Liver (tissue), 3 donors: ENCODE results near the gene PODN.

Experiments
- EGR1 ChIP-seq, 2 donors: IDR thresholded peaks; 2 replicates each; pipeline ENCODE4 v1.6.1; 2016 to 2018; ENCODE audit warnings: antibody characterized with exemption in 2 of 2, low read depth in 2 of 2
- FOXA1 ChIP-seq: IDR thresholded peaks from 2 replicates; pipeline ENCODE4 v1.6.1; 2016; ENCODE audit warnings: antibody characterized with exemption
- GABPA ChIP-seq, 2 donors: IDR thresholded peaks in 1 of 2; conservative IDR thresholded peaks in 1 of 2; 2 replicates each; pipeline ENCODE4 v1.6.1; 2016; ENCODE audit warnings: antibody characterized with exemption in 2 of 2, mild to moderate bottlenecking in 1 of 2, moderate library complexity in 1 of 2
- JUND ChIP-seq, 2 donors: IDR thresholded peaks; 2 replicates each; pipeline ENCODE4 v1.6.1; 2016; ENCODE audit warnings: antibody characterized with exemption in 2 of 2
- RAD21 ChIP-seq, 2 donors: IDR thresholded peaks; 2 replicates each; pipeline ENCODE4 v1.6.1; 2016; ENCODE audit warnings: antibody characterized with exemption in 2 of 2, mild to moderate bottlenecking in 2 of 2
- SP1 ChIP-seq: IDR thresholded peaks from 2 replicates; pipeline ENCODE4 v1.6.1; 2018; ENCODE audit warnings: antibody characterized with exemption, mild to moderate bottlenecking
- TAF1 ChIP-seq: conservative IDR thresholded peaks from 2 replicates; pipeline ENCODE4 v1.6.1; 2016; ENCODE audit warnings: antibody characterized with exemption, mild to moderate bottlenecking
- YY1 ChIP-seq: IDR thresholded peaks from 2 replicates; pipeline ENCODE4 v1.6.1; 2016; ENCODE audit warnings: antibody characterized with exemption, mild to moderate bottlenecking
- TF ChIP-seq, protein P1 (sequence below): fragments of 150-350 bp; IDR thresholded peaks from 2 replicates; pipeline ENCODE4 v1.5.1; 2017; ENCODE audit warnings: improper control_type of control experiment, low read depth, low read length; ENCODE audit not compliant: missing input control
- TF ChIP-seq, protein P2 (sequence below): IDR thresholded peaks from 2 replicates; pipeline ENCODE4 v1.6.1; 2016; ENCODE audit warnings: antibody characterized with exemption, mild to moderate bottlenecking
- TF ChIP-seq, protein P3 (sequence below): IDR thresholded peaks from 2 replicates; pipeline ENCODE4 v1.6.1; 2016; ENCODE audit warnings: antibody characterized with exemption
- donor health status: healthy.
- donor health status: healthy.

DNA sequence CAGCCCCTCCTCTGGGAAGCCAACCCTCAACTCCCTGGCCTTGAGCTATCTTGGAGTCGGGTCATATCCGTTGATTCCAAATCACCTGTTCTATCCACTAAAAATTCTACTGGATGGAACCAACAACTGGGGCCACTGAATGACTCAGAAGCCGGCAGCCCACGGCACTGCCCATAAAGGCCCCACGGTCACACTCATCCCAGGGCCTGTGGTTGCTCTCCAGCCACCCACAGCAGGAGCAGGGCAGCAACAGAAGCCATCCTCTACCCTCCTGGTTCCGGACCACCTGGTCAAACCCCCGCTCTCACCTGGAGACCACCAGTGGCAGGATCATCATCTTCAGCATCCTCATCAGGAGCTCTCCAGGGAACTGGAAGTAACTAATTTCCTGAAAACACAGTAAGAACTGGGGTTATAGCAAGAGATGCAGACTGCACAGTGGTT, 72.1 kb downstream of the PODN start:
- TF ChIP-seq RAD21 (IDR thresholded peaks at IDR 0.05) (no peak), JUND (IDR thresholded peaks at IDR 0.05) (no peak), EGR1 (IDR thresholded peaks at IDR 0.05; ENCODE audit: low read depth in 2 of 2) (no peak), FOXA1 (no peak), TAF1 (no peak), GABPA (IDR thresholded peaks at IDR 0.05 in 1 of 2, conservative IDR thresholded peaks at IDR 0.05 in 1 of 2) (no peak), YY1 (no peak), SP1 (no peak)
- TF ChIP-seq, protein P1, sequence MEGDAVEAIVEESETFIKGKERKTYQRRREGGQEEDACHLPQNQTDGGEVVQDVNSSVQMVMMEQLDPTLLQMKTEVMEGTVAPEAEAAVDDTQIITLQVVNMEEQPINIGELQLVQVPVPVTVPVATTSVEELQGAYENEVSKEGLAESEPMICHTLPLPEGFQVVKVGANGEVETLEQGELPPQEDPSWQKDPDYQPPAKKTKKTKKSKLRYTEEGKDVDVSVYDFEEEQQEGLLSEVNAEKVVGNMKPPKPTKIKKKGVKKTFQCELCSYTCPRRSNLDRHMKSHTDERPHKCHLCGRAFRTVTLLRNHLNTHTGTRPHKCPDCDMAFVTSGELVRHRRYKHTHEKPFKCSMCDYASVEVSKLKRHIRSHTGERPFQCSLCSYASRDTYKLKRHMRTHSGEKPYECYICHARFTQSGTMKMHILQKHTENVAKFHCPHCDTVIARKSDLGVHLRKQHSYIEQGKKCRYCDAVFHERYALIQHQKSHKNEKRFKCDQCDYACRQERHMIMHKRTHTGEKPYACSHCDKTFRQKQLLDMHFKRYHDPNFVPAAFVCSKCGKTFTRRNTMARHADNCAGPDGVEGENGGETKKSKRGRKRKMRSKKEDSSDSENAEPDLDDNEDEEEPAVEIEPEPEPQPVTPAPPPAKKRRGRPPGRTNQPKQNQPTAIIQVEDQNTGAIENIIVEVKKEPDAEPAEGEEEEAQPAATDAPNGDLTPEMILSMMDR = no peak
- TF ChIP-seq, protein P2, sequence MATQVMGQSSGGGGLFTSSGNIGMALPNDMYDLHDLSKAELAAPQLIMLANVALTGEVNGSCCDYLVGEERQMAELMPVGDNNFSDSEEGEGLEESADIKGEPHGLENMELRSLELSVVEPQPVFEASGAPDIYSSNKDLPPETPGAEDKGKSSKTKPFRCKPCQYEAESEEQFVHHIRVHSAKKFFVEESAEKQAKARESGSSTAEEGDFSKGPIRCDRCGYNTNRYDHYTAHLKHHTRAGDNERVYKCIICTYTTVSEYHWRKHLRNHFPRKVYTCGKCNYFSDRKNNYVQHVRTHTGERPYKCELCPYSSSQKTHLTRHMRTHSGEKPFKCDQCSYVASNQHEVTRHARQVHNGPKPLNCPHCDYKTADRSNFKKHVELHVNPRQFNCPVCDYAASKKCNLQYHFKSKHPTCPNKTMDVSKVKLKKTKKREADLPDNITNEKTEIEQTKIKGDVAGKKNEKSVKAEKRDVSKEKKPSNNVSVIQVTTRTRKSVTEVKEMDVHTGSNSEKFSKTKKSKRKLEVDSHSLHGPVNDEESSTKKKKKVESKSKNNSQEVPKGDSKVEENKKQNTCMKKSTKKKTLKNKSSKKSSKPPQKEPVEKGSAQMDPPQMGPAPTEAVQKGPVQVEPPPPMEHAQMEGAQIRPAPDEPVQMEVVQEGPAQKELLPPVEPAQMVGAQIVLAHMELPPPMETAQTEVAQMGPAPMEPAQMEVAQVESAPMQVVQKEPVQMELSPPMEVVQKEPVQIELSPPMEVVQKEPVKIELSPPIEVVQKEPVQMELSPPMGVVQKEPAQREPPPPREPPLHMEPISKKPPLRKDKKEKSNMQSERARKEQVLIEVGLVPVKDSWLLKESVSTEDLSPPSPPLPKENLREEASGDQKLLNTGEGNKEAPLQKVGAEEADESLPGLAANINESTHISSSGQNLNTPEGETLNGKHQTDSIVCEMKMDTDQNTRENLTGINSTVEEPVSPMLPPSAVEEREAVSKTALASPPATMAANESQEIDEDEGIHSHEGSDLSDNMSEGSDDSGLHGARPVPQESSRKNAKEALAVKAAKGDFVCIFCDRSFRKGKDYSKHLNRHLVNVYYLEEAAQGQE = no peak
- TF ChIP-seq, protein P3, sequence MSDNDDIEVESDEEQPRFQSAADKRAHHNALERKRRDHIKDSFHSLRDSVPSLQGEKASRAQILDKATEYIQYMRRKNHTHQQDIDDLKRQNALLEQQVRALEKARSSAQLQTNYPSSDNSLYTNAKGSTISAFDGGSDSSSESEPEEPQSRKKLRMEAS = no peak
